ENCODE measurements around the gene DNM1.
"Not testable (repeated sequence)": the region's sequence is repeated elsewhere in the genome, so short reads cannot be mapped to it uniquely, and the experiment has no call there.

The DNM1 gene

DNA sequence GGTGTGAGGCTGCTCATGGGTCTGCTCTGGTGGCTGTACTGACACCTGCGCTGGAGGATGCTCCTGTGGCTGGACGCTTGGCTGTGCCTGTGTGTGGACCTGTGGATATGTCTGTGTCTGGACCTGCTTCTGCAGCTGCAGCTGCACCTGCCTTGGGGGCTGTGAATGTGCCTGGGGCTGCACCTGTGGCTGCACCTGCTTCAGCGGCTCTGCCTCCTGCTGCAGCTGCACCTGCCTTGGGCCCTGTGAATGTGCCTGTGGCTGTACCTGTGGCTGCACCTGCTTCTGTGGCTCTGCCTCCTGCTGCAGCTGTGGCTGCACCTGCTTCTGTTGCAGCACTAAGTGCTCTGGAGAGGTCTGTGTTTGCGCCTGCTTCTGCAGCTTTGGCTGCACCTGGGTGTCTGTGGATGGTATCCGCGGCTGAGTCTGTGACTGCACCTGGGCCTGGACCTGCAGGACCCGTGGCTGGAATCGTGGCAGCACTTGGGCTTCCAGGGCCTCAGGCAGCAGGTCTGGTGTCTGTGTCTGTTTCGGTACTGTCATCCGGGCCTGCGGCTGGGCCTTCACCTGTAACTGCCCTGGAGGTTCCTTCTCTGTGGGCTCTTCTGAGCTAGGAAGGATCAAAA lies 24.3 kb upstream of the DNM1 start:
- DNase-seq: no peak

DNA sequence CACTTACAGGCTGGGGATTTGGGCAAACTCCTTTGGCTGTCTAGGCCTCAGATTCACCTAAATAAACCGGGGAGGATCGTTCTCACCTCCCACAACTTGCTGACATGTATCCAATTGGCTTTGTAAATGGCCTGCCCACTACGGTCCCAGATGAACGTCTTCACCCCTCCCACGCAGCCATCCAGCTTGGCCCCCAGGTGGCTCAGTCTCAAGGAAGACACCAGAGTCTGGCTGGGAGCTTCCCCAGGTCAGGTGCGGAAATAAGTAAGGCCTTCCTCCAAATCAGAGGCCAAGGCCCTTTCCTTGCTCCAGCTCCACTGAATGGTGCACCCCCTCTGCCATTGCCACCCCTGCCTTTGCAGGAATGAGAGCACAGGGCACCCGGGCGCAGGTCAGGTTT lies 23.2 kb upstream of the DNM1 start:
- DNase-seq: no peak

DNA sequence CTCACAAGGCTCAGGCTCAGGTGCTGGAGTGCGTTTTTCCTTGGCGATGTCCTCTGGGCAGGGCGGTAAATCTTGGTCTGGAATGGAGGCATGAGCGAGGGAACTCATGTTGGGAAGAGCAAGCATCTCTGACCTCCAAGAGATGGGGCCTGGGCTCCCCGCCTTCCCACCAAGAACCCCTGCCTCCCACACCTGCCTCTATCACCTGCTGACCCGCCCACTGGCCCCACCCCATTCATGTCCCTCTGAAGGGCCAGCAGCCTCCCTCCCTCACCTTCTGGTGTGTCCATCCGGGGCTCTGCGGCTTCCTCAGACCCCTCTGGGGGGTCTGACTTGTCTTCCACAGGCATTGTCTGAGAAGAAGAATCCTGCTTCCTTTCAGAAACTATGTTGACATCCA lies 22.7 kb upstream of the DNM1 start:
- DNase-seq: no peak

DNA sequence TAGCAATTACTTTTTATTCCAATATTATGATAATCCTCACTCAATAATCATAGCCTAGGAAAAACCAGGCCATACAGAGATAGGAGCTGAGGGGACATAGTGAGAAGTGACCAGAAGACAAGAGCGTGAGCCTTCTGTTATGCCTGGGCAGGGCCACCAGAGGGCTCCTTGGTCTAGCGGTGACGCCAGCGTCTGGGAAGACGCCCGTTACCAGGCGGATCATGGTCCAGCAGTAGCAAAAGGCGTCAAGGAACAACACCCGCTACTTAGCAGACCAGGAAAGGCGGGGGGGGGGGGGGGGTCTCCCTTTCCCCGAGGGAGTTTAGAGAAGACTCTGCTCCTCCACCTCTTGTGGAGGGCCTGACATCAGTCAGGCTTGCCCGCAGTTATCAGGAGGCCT lies 21.7 kb upstream of the DNM1 start:
- not testable (repeated sequence) for DNase-seq

DNA sequence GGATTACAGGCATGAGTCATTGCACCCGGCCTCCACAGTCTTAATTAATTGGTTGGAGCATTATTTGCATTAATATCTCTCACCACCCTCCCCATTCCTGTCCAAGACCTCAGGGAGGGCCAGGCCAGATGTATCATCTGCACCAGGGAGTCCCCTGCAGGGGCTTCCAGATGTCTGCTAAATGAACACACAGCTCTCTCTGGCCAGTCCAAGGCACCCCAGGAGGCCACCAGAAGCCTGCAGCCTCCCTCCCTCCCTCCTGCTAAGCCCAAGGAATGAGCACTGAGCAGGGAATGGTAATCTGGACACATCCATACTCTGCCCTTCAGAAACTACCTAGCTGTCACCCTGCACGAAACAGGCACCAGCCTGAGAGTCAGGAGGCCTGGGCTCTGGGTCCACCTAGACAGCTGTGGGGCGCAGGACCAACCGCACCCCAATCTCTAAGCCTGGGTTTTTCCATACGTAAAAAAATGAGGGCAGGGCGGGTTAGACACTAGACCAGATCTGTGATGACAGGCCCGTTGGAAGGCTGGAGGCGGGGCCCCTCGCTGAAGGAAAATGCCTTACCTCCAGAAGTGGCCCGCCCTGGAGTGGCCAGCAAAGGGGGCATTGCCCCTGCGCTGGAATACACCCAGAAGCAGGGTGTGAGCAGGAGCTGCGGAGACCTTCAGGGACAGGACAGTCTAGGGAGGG lies 20.1 kb upstream of the DNM1 start:
- DNase-seq: no peak

DNA sequence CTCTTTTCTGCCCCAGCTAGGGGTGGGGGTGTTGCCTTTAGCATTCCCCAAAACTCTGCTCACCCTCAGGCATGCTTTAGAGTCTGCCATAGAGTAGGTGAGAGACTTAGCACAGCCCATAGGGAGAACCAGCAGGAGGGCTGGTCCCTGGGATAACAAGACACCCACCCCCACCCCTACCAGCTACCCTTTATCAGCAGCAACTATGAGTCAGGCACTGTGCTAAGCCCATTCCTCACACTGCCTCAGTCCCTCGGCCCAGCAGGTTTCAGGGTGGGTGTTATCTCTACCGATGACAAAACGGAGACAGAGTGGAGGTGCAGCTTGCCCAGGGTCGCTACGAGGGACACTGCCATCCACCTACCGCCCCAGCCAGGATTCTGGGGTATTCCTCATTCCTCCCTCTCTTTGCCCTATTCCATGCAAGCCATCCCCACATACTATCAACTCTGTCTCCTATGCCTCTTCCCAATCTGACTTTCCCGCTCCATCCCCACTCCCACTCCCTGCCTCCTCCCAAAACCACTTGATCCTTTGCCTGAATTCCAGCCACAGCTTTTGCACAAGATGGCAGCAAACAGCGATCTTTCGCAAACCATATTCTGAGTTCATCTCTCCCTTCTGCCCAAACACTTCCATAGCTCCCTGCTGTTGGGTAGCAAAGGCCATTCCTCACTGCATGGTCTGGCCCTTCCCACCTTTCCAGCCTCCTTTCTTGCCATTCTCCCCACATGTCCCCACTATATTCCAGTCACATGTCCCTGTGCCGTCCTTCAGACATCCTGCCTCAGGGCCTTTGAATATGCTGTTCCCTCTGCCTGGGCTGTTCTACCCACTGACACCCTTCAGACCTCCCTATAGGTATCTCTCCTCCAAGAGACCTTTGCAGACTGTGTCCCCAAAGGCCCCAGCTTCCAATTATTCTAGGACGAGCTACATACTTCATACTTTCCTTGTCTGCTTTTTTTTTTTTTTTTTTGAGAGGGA lies 16.9 kb upstream of the DNM1 start:
- no peak for DNase-seq

DNA sequence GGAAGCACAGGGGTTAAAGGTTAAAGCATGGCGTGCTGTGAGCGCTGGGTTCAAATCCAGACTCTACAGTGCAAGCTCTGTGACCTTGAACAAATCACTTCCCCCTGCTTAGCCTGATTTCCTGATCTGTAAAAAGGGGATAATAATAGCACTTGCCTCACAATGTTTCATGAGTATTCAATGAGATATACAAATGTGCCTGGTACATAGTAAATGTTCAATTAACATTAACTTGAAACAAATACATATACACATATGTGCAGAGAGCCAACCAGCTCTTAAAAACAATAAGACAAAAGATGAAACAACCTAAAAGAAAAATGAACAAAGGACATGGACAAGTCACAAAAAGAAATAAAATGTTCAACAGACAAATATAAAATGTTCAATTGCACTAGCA lies 15.8 kb upstream of the DNM1 start:
- DNase-seq: no peak

DNA sequence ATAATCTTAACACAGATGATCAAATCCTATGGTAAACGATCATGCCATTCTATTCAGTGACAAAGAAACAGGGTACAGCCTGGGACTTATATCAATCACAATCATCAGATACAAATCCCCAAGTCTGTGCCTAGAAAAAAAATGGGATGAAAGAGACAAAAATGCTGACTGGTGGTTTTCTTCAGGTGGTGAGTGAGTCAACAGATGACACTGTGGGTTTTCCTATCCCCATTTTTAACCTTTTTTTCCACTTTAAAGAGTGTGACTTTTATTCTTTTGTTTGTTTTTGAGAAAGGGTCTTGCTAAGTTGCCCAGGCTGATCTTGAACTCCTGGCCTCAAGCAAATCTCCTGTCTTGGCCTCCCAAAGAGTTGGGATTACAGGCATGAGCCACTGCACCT lies 15.0 kb upstream of the DNM1 start:
- DNase-seq: no peak

DNA sequence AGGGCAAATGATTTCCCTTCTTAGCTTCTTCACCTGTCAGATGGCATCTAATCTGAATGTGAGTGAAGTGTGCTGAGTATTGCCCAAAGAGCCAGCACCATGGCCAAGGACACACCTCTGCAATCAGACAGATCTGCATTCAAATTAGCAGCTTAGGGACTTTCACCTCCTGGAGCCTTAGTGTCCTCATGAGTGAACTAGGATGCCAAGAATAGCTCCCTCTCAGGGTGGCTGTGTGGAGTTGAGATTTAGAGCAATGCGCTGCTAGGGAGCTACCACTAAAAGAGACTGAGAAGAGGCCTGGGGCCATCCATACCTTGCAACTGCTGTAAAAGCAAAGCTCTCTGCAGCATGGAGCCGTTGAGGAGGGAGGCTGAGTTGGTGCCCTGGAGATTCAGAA lies 13.2 kb upstream of the DNM1 start:
- no peak for DNase-seq

DNA sequence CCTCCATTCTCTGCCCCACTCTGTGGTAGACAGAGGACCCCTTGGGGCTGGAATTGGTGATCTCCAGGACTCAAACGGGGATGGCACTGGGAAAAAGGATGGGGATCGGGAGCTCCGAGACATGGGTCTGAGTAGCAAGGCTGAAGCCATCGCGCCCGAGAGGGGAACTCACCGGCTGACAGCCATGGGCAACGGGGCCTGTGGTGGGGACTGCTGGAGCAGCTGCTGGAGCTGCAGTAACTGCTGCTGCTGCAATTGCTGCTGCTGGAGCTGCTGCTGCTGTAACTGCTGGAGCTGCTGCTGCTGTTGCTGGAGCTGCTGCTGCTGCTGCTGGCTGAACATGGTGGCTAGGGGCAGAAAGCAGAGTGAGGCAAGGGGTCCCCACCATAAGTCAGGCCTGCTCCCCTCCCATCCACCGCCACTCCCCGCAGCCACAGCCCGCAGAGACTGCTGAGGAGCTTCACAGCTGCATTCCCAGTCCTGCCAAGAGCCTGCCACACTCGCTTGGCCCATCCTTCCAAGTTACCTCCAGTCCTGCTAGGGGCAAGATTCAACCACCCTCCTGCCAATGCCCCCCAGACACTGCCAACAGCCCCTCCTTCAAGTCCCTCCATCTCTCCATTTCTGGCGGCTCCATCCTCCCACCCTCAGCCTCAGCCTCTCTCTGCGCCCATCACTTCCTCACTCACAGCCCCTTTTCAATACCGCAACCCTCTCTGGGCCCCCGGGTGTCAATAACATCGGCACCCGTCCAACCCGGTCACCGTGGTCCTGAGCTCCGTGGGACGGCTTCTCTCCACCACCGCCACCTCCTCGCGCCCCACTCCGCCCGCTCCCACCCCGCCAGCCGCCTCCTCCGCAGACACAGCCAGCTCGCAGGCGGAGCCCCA lies 12.4 kb upstream of the DNM1 start:
- no peak for DNase-seq

DNA sequence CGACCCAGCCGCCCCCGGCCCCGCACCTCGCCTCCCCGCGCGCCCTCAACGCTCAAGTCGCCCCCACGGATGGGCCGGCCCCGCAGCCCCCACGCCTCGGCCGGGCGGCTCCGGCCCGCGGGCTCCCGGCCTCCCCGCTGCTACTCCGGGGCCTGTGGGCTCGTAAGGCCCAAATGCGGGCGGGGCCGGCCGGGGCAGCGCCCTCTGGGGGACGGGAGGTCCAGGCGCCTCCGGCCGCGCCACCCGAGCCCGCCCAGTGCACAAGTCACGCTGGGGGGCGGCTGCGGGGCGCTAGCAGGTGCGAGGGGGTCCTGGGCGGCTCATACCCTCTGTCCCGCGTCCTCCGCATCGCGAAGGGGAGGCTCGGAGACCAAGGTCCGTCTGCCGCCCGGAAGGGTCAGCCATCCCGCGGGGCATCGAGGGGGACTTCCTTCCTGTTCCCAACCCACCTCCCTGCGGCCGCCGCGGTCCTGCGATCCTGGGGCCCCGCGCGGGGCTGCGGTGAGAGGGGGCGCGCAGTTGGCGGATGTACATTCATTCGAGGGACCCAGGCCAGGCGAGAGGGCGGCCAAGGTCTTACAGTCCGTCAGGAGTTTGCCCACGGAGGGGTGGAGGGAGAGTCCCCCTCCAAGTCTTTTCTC lies 11.7 kb upstream of the DNM1 start, which contains the start of gene CIZ1:
CIZ1 (minus strand) TSS at position 167 of the 641 bp plus-strand sequence. CDS start 715 bp downstream, outside the sequence.
- peak; percentile 76 for DNase-seq

DNA sequence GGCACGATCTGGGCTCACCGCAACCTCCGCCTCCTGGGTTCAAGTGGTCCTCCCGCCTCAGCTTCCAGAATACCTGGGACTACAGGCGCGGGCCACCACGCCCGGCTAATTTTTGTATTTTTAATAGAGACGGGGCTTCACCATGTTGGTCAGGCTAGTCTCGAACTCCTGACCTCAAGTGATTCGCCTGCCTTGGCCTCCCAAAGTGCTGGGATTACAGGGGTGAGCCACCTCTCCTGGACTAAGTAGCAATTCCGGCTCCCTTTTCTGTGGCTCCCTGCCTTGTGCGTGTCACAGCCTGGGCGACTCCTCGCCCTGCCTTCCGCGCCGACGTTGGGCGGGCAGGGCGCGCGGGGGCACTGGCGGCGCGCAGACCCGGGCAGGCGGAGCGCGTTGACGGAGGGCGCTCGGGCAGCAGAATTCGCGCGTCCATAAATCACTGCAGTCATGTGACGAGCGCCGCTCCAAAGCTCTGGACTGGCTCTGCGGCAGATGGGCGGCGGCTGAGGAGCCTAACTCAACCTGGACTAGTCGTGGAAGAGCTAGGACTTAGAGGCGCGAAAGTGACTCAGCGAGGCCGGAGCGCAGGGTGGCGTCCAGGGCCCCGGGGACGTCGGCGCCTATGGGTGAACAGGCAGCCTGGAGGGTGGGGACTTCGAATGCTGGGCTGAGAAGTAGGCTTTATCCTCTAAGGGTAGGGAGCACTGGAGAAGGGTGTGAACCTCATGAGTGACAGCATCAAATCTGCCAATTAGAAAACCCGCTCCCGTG lies 10.4 kb upstream of the DNM1 start:
- DNase-seq: peak; percentile 64

DNA sequence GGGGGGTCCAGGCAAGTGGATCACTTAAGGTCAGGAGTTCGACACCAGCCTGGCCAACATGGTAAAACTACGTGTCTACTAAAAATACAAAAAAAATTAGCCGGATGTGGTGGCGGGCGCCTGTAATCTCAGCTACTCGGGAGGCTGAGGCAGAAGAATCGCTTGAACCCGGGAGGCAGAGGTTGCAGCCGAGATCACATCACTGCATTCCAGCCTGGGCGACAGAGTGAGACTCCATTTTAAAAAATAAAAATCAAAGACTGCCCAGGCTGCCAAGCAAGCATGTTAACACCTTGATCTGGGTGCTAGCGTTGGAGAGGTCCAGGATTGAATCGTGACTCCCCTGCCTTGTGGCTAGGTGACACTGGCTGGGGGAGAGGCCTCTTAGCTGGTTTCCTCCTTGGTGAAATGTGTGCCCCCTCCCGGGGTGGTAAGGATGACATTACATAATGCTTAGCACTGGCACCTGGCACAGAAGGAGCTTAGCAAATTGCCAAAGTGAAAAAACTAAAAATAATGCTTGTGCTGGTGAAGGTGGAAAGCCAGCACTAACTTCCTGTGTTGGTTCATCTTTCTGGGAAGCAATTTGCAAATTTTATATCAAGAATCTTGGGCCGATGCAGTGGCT lies 9.6 kb upstream of the DNM1 start:
- no peak for DNase-seq

DNA sequence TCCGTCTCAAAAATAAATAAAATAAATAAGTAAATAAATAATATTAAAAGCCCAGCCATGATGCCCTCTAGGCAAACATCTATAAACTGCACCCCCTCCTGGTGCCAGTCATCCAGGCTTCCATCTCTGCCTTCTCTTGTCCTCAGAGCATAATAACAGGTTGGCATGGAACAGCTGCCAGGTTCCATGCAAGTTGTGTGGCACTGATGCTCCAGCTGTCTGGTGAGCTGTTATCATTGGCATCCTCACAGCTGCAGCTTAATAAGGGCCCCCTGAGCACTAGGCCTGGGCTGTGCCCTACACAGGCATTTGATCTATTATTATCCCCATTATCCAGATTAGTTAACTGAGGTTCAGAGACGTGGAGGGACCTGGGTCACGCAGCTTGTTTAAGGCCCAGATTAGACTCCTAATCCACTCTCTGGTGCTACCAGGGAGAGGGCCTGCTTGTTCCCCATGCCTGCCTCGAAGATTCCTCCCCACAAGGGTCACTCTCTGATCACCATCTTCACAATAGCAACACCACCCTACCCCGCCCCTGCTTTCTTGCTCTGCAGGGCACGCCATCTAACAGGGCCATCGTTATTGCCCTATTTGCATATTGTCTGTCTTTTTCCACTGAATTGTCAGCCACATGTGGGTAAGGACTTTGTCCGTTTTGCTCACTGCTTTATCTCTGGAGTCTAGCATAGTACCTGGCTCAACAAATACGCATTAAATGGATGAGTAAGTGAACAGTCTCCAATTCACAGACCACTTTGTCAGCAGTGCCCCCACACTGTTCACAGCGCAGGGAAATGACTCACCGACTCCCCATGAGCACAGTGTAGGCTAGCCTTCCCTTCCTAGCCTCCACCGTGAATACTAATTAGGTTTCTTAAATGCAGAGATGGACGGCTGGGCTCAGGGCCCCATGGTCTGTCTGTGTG lies 1.5 kb upstream of the DNM1 start:
- DNase-seq: no peak

DNA sequence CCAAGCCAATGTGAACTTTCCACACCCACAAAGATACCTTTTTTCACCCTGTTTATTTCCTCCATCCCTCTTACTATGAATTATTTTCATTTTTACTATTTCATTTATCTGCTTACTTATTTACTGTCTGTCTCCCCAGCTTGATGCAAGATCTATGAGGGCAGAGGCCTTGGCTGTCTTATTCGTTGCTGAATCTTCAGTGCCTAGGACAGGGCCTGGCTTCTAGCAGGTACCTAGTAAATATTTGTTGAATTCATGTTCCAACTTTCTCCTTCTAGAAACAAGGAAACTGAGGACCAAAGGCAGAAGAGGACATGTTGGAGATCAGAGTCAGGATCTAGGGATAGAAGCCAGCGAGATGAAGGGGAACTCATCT lies 543 bp upstream of the DNM1 start:
- DNase-seq: no peak

DNA sequence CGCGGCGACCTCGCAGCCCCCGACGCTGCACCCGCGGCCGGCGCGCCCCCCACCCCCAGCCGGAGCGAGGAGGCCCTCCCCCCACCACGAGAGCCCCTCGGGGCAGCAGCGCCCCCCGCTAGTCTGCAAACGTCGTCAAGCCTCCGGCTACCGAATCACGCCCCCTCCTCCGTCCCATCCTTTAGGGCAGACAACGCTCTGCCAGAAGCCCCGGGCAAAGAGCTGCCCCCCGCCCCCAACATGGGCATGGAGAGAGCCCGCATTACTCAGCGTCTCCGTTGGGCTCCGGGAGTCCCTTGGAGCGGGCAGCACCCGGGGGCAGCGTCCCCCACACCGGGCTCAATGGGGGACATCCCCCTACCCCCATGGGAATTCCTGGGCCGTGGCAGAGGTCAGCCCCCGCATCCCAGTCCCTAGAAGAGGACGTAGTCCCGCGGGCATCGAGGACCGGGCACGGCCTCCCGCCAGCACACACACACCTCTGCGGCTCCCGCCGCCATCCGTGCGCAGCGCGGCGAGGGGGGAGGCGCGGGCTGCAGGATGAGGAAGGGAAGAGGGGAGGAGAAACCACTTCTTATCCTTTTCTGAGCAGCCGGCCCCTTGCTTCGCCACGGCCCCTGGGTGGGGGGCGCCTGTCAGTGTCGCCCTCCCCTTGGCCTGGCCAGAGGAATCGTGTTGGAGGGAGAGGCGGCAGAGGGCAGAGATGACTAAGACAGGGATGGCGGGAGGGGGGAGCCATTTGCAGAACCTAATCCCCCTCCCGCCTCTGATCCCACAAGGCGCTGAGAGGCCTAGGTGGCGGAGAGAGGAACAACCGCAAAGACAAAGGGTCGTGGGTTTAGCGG lies 750 bp downstream of the DNM1 start:
- DNase-seq: peak; percentile 18

DNA sequence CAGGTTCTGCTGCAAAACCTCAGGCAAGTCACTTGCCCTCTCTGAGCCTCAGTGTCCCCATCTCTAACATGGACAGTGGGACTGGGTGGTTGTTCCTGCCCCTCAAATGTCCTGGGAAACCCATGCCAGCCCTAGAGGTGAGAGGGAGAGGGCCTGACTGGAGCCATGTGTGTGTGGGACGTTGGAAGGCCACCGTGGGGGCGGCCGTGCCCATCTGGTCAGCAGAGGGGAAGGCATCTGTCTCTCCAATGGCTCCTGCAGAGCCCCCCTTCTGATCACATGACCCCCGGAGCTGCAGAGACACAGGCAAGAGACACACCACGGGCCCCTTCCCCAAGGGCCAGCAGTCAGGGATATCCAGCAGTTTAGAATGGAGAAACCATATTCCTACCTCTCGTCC lies 1.7 kb downstream of the DNM1 start:
- no peak for DNase-seq

DNA sequence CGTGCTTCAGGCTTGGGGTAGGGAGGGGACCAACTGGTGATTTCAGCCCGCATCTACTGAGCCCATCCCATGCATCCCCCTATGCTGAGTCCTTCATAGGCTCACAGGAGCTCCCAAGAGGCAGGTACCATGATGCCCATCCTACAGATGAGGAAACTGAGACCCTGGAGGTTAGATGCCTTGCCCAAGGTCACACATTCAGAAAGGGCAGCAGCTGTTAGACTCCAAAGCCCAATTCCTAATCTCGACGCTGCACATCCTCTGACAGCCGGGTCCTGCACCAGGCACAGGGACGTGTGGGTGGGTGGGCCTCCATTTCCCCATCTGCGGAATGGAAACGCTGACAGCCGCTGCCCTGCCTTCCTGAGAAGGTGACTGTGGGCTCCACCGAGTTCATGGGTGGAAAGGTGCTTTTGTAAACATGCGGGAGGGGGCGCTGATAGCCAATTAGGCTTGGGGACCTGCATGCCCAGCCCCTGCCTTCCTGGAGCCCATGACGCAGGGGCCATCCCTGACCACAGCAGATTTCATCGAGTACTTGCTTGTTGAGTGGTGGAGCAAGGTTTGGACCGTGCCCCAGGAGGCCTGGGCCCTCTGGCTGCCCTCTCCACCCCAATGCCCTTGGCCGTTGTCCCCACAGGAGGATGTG lies 2.2 kb downstream of the DNM1 start:
- DNase-seq: no peak
